Activated gamma-delta T cell (primary cell): ENCODE measurements around the gene MRPS27.

Experiments
- DNase-seq: peaks from one replicate; lab custom pipeline; 2025; lab: John Stamatoyannopoulos, UW

The MRPS27 gene

DNA sequence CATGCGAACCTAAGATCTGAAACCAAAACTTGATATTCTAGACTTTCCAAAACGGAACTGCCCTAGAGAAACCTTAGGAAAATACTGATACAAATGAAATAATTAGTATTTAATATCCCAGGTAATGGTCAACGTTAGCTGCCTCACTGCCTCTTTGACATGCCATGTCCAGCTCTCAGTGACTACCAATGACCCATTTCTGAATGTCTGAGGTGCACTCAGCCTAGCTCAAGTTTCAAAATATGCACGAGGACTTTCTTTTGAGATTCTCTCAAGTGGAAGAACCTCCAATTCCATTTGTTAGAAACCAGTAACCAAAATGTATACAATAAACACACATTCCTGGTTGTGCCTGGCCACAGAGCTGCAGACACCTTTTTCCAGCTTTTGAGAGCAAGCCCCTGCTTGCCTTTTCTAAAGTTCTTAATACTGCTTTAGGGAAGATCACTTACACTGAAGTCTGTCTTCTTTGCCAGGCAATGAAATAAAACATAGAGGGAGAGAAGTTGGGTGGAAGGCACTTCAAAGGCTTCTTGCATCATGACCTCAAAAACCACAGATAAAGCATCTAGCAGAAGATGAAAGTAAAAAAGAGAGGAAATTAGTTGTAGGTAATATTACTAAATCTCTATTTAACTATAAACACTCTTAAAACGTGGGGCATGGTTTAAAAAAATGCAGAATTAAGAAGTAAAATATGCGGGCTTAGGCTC is 87.9 kb downstream of the MRPS27 start:
- DNase-seq = no peak

DNA sequence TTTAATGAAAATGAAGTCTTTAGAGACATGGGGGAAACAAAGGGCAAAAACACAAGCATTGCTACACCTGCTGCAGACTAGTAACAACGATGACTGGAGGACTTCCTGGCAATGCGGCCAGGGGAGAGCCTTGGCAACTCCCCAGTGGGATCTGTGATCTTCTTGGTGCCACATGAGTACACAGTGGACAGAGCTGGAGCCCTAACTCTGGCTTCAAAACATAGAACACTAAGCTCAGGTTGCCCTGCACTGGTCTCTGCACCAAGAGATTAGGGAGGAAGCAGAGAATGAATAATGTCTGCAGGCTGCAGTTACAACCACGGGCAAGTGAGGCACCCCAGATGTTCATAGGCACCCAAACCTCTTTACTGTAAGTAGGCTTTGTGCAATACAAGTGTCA is 91.1 kb downstream of the MRPS27 start:
- no peak for DNase-seq

- no peak for DNase-seq
Observed at GRCh38 chr5:72226950-72227349, 93.1 kb downstream of the MRPS27 start.

DNA sequence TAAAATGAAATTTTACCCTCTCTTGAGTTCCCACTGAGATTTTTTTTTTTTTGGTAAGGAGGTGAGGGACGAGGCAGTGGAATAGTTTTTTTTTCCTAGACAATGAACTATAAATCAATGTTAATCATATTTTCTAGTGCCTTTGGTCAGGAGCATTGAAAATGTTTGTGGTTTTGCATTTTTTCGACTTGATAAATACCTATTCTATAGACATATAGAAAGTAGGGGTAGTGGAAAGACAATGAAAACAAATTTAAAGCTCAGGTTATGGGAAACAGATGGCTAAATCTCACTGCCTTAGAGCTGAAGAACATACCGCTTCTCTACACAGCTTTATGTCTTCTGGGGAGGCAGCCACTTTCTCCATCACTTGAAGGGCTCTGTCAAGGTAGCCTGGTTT is 94.3 kb downstream of the MRPS27 start:
- DNase-seq = no peak

DNA sequence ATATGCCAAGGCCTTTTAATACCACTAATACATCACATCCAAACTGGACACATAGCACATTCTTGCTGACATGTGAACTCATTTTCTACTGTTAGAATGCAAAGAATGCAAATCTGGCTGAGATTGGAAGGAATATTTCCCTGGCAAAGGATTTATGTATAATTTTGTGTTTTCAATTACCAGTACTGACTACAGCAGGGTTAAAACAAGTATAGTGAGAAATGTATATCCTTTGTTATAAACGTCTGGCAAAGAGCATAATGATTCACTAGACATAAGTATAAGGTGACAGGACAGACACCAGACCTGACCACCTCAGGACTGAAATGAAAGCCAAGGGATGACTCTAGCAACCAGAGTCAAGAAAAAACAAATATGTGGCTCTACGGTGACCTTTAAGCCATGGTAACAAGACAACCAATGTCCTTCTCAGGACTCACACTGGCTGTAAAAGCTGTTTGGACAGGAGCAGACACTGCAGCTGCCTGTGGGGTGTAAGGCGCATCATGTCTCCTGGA is 95.0 kb downstream of the MRPS27 start:
- no peak for DNase-seq

GRCh38 chr5:72223371-72223770 is 96.7 kb downstream of the MRPS27 start:
- no peak for DNase-seq

- DNase-seq = no peak
Observed at GRCh38 chr5:72222521-72222920, 97.5 kb downstream of the MRPS27 start.

DNA sequence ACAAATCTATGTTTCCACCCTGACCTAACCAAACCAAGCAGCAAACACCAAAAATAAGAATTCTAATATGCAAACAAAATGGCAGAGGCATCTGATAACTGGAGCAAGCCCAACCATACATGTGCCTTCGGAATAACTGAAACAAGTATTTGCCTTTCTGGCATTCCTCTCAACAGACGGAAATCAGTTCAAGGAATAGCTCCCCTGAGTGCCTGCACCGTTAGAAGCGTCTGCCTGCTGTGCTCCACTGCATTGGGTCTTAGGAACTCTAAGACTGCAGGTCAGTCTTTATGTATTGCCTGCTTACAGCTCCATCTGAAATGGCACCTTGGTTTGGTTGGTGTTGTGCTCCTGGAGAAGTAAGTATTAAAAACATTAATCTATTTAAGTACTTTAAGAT is 98.5 kb downstream of the MRPS27 start:
- DNase-seq = no peak

DNA sequence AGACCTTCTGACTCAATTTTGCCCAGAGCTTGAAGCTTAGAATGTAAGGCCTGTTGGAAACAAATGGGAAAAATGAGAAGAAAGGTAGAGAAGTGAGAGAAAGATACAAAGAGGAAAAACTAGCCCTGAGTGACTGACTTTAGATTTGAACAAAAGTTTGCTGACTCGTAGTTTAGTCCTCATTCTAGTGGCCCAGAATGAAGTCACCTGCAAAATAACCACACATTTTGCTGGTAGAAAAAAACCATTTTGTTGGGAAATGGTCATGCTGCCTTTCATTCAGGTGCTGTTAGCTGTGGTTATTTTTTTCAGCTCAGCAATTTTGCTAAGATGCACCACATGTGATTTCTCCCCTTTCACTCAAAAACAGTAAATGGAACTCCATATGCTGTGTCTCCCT is 98.9 kb downstream of the MRPS27 start:
- no peak for DNase-seq

DNA sequence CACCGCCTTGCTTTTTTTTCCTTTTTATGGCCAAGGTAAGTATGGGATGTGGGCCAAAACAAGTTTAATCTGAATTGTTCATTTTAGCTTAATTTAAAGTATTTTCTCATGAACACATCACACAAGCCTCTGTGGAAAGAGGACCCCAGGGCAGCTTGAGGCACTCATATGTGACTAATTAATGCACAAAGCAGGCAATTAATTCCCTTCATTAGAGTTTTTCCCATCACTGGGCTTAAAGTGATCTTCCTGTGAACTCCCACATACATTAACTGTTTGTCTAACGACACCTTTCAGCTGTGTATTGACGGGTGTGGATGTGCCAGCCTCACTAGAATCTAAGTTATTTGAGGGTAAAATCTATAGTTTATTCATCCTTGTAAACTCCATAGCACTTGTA is 103.3 kb downstream of the MRPS27 start:
- DNase-seq = no peak

- DNase-seq = no peak
Observed at GRCh38 chr5:72214168-72214567, 105.9 kb downstream of the MRPS27 start.

DNA sequence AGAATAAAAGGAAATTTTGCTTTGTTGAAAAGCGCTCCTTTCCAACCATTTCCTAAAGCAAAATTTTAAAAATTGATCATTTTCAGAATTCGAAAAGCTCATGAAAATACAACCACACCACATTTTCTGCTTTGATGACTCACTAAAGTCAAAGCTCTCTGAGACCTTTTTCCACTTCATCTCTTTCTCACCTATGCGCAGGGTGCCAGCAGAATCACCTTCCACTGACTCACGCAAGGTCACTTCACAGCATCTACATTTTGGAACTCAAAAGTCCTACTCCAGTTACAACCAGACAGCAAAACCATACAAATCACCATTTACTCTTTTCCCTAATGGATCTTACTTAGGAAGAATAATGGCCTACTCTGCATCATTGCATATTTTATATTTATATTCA is 106.6 kb downstream of the MRPS27 start:
- no peak for DNase-seq

DNA sequence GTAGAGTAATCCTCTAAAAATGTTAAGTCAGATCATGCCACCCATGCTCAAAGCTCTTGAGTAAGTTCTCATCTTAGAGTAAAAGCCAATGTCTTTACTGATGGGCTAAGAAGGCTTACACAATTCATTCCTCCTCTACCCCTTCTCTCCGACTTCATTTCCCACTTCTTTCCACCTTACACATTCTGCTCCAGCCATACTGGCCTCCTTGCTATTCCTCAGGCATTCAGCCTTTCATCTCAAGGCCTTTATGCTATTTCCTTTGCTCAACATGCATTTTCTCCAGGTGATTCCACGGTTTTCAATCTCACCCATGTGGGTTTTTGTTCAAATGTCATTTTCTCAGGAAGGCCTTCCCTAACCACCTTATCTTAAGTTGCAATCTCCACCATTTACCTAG is 107.9 kb downstream of the MRPS27 start:
- no peak for DNase-seq

GRCh38 chr5:72210888-72211678 is 109.0 kb downstream of the MRPS27 start:
- no peak for DNase-seq

- no peak for DNase-seq
Observed at GRCh38 chr5:72209147-72210115, 110.6 kb downstream of the MRPS27 start.

DNA sequence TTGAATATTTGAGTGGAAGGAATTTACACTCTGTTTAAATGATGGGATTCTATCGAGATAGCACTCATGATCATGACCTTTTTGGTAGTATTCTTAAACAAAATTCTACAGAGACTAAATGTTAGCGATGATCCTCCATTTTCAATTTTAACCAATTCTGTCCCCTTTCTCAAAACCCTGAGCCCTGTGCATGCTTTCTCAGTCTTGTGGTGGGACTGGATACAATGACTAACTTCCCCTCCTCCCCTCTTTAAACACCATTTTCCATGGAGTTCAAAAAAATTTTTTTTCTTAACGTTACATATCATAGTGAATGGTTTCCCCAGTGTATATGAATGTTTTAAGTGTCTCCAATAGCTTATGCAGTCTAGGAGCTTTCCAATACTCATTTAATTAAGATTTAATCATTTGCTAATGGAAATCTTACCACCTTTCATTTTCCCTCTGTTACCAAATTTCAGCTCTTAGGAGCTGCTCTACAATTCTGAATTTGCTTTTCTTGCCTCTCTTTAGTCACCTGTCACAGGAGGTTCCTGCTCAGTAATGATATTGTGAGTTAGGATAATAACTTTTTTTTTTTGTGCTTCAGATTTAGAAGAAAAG is 111.6 kb downstream of the MRPS27 start:
- DNase-seq = no peak

- DNase-seq = no peak
Observed at GRCh38 chr5:72206994-72207393, 113.0 kb downstream of the MRPS27 start.

DNA sequence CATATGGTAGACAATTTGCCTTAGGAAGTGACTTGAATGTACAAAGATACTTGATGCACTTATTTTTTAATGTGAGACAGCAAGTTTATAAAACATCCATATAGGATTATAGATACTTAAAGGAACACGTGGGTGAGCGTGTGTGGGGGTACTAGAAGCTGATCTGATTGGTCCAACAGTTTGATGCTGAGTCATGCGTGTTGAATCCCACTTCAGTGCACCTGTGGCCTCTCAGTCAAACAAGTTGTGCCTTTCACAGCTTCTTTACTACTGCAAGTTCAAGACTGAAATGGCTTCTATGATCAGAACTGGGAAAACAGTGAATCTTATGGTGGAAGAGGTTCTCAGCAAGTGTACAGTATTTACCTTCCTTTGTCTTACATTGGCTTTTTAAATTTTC is 113.9 kb downstream of the MRPS27 start:
- DNase-seq = no peak

- no peak for DNase-seq
Observed at GRCh38 chr5:72205431-72206009, 114.5 kb downstream of the MRPS27 start.

DNA sequence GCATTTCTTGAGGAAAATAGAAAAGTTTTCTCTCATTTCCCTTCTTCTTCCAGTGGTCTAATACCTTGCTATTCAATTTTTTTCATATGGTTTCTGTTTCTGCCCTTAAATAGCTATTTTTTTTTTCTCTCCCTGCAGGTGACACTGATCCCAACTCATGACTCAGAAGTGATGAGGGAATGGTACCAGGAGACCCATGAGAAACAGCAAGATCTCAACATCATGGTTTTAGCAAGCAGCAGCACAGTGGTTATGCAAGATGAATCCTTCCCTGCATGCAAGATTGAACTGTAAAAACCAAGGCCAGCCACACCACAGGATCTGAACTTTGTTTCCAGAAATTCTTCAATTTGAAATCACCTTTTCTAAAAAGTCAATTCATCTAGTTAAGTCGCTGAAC is 115.1 kb downstream of the MRPS27 start:
- DNase-seq = no peak

DNA sequence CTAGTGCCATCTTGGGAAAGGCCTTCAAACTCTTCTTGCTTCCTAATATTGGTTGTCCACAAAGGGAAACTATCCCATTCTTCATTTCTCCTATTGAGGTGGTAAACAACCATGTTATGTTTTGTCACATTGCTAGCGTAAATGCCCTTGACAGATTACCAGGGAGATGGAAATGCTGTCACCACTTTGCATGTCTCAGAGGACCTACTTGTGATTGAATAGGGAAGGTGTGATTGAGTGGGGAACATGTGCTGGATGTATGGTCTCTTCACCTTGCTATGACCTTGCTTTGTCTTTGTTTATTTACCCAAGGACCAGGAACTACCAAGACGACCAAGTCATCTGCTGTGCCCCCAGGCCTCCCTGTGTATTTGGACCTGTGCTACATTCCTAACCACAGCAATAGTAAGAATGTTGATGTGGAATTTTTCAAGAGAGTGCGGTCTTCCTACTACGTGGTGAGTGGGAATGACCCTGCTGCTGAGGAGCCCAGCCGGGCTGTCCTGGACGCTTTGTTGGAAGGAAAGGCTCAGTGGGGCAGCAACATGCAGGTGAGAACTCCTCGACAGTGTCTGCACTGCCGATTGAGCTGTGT is 116.7 kb downstream of the MRPS27 start:
- no peak for DNase-seq
